Loucy (cell line): ENCODE data around the gene NXN.

Experiments used
- H2AFZ ChIP-seq: fragments of 200-600 bp; sonication (generic); 2 replicates; pipeline ENCODE4 v1.6.0; 2016; ENCODE audit warnings: antibody characterized with exemption, mild to moderate bottlenecking, low read length, moderate library complexity
- H3F3A ChIP-seq: fragments of 200-600 bp; 2 replicates; pipeline ENCODE4 v1.6.0; 2016; ENCODE audit warnings: antibody characterized with exemption, low read depth, mild to moderate bottlenecking
- H3K27me3 ChIP-seq: fragments of 200-600 bp; sonication (generic); 2 replicates; pipeline ENCODE4 v1.6.1; 2014; ENCODE audit warnings: low read length, mild to moderate bottlenecking; ENCODE audit not compliant: insufficient read depth, poor library complexity, severe bottlenecking
- H3K36me3 ChIP-seq: fragments of 200-600 bp; sonication (generic); 2 replicates; pipeline ENCODE4 v1.6.1; 2016; ENCODE audit warnings: low read length; ENCODE audit not compliant: insufficient read depth
- H3K4me1 ChIP-seq: fragments of 200-600 bp; sonication (generic); 2 replicates; pipeline ENCODE4 v1.5.1; 2014; ENCODE audit warnings: low read length, mild to moderate bottlenecking; ENCODE audit not compliant: insufficient read depth, poor library complexity, severe bottlenecking
- H3K4me2 ChIP-seq: fragments of 200-600 bp; sonication (generic); 2 replicates; pipeline ENCODE4 v1.6.0; 2014; ENCODE audit warnings: antibody characterized with exemption, low read length, low read depth, mild to moderate bottlenecking; ENCODE audit not compliant: poor library complexity, severe bottlenecking
- H3K4me3 ChIP-seq: fragments of 200-600 bp; sonication (generic); 2 replicates; pipeline ENCODE4 v1.5.1; 2014; ENCODE audit warnings: low read length, mild to moderate bottlenecking, mixed read lengths; ENCODE audit not compliant: poor library complexity, severe bottlenecking
- H3K79me2 ChIP-seq: fragments of 200-600 bp; sonication (generic); 2 replicates; pipeline ENCODE4 v1.6.1; 2014; ENCODE audit warnings: low read length; ENCODE audit not compliant: insufficient read depth
- H3K9ac ChIP-seq: fragments of 200-600 bp; sonication (generic); 2 replicates; pipeline ENCODE4 v1.6.0; 2014; ENCODE audit warnings: mild to moderate bottlenecking, low read depth, low read length, moderate library complexity; ENCODE audit not compliant: poor library complexity, severe bottlenecking
- H3K9me2 ChIP-seq: fragments of 200-600 bp; sonication (generic); replicated peaks from 2 replicates; pipeline ENCODE4 v1.6.1; 2016; ENCODE audit warnings: low read depth, low read length, mixed read lengths
- H3K9me3 ChIP-seq: fragments of 200-600 bp; sonication (generic); 2 replicates; pipeline ENCODE4 v1.6.1; 2014; ENCODE audit warnings: mild to moderate bottlenecking, antibody characterized with exemption, low read length, low read depth; ENCODE audit not compliant: insufficient read depth
- H4K20me1 ChIP-seq: fragments of 200-600 bp; sonication (generic); 2 replicates; pipeline ENCODE4 v1.6.0; 2014; ENCODE audit warnings: antibody characterized with exemption, low read length, mild to moderate bottlenecking; ENCODE audit not compliant: insufficient read depth, poor library complexity, severe bottlenecking
- EZH2phosphoT487 ChIP-seq: fragments of 200-600 bp; IDR thresholded peaks from 2 replicates; pipeline ENCODE4 v1.6.1; 2018; ENCODE audit warnings: antibody characterized with exemption, mild to moderate bottlenecking, moderate library complexity, borderline replicate concordance
- TF ChIP-seq, protein P1 (sequence below): fragments of 200-600 bp; sonication (generic); conservative IDR thresholded peaks from 2 replicates; pipeline ENCODE4 v1.5.1; 2014; ENCODE audit warnings: mild to moderate bottlenecking, antibody characterized with exemption, low read length

Gene NXN

DNA sequence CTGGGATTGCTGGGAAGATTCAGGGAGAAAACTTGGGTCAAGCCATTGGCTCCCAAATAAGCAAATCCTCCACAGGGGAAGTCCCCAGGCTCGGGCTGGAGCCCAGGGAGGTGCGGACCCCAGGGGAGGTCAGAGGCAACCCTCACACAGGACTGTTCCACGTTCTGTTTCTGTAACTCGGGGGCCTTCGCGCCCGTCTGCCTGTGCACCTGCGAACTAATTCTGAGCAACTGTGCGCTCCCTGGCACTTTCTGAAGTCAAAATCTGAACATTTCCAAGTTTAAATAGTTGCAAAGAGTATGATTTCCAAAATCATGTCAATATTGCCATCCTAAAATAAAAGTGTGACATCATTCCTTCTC lies 34.1 kb upstream of the NXN start:
- Histone ChIP-seq H3K27me3 (no peaks in the 10 kb centered on the region), H4K20me1 (no peaks in the 10 kb centered on the region), H3K4me2 (no peak overlapping the region), H3K36me3 (peaks cover 9% of the 10 kb centered on the region; the same call in 1 of the 2 replicates), H2AFZ (no peak overlapping the region), H3K79me2 (no peaks in the 10 kb centered on the region), H3K9me3 (no peaks in the 10 kb centered on the region), H3F3A (no peaks in the 10 kb centered on the region), H3K9me2 (no peaks in the 10 kb centered on the region), H3K4me3 (no peak overlapping the region), H3K4me1 (no peaks in the 10 kb centered on the region), H3K9ac (no peak overlapping the region)
- no peak for TF ChIP-seq EZH2phosphoT487
- TF ChIP-seq, protein P1, sequence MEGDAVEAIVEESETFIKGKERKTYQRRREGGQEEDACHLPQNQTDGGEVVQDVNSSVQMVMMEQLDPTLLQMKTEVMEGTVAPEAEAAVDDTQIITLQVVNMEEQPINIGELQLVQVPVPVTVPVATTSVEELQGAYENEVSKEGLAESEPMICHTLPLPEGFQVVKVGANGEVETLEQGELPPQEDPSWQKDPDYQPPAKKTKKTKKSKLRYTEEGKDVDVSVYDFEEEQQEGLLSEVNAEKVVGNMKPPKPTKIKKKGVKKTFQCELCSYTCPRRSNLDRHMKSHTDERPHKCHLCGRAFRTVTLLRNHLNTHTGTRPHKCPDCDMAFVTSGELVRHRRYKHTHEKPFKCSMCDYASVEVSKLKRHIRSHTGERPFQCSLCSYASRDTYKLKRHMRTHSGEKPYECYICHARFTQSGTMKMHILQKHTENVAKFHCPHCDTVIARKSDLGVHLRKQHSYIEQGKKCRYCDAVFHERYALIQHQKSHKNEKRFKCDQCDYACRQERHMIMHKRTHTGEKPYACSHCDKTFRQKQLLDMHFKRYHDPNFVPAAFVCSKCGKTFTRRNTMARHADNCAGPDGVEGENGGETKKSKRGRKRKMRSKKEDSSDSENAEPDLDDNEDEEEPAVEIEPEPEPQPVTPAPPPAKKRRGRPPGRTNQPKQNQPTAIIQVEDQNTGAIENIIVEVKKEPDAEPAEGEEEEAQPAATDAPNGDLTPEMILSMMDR = no peak

DNA sequence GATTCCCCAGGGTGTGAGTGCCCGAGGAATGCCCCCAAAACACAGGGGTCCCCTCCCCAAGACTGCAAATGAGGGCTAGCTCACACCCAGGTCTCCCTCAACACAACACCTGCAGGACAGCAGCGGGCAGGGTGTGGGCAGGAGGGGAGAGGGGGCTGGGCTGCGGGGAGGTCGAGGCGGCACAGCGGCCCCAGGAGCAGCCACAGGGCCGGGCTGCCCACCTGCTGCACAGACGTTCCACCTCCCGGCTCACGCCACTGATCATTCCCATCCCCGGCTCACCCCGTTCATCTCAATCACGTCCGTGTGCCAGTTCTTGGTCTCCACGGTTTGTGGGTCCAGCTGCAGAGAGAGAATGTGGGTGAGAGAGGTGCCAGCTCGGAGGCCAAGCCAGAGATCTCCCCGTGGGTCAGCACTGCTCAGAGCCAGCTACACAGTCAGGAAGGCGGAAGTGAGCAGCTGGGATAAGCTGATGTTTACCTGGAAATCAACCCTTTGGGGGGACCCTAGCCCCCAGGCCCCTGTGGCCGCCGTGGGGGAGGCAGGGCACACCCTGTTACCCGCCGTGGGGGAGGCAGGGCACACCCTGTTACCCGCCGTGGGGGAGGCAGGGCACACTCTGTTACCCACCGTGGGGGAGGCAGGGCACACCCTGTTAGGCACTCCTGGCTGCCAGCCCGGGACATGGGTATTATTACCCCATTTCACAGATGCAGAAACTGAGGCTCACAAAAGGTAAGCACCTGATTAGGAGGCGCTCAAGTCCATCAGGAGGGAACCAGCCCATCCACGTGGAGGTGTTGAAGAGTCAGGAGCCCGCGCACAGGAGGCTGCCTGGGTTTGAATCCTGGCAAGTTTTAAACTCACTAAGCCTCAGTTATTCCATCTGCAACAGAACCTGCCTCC lies 33.5 kb upstream of the NXN start:
- no peaks in the 10 kb centered on the region for H4K20me1 ChIP-seq
- no peak overlapping the region for H3K4me2 ChIP-seq
- no peaks in the 10 kb centered on the region for H3K9me2 ChIP-seq
- H3K27me3 ChIP-seq = no peaks in the 10 kb centered on the region
- no peaks in the 10 kb centered on the region for H3K4me1 ChIP-seq
- no peak overlapping the region for H2AFZ ChIP-seq
- H3K9ac ChIP-seq = no peak overlapping the region
- H3K9me3 ChIP-seq = no peaks in the 10 kb centered on the region
- H3F3A ChIP-seq = no peaks in the 10 kb centered on the region
- H3K4me3 ChIP-seq = no peak overlapping the region
- H3K36me3 ChIP-seq = peaks cover 9% of the 10 kb centered on the region; the same call in 1 of the 2 replicates
- no peaks in the 10 kb centered on the region for H3K79me2 ChIP-seq
- no peak for TF ChIP-seq EZH2phosphoT487
- TF ChIP-seq, protein P1 = no peak

DNA sequence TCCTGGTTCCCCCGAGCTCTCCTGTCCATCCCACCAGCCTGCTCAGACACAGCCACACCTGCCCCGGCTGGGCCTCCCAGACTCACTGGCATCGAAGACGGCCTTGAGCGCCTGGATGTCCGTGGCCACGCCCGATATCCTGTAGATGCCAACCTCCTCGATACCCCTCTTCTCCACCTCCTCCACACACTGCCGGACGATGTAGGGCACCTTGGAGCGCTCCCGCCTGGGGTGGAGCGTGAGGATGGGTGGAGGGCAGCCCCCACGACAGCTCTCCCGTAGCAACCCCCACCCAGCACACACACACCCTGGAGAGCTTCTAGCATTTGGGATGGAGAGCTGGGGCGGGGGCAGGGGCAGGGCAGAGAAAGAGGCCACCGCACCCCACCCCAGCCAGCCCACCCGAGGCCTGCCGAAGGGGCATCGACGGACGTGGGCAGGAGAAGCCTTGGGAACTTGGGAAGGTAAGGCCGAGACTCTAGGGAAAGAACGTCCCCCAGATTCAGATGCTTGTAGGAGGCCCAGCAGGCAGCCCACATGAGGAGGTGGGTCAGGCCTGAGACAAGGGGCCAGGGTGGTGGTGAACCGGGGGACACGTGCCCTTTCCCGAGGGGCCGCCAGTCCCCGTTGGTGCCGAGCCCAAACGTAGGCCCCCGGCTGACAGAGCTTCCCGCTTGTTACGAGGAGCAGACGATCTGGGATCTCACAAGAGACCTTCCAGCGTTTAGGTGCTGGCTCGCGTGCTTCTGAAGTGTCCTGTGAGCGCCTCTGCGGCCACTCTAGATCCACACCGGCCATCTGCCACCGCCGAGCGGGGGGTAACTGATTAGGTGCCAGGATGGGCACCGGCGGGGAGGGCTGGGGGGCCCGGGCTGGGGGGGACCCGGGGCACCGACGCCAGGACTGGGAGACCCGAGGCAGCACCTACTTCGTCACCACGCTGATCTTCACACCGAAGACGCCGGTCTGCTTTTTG lies 32.5 kb upstream of the NXN start:
- H2AFZ ChIP-seq = no peak overlapping the region
- no peaks in the 10 kb centered on the region for H3K27me3 ChIP-seq
- no peaks in the 10 kb centered on the region for H3F3A ChIP-seq
- no peaks in the 10 kb centered on the region for H3K9me2 ChIP-seq
- H3K9ac ChIP-seq = no peak overlapping the region
- H3K79me2 ChIP-seq = no peaks in the 10 kb centered on the region
- H3K4me1 ChIP-seq = no peaks in the 10 kb centered on the region
- no peak overlapping the region for H3K4me3 ChIP-seq
- no peaks in the 10 kb centered on the region for H3K9me3 ChIP-seq
- TF ChIP-seq, protein P1 = no peak
- TF ChIP-seq EZH2phosphoT487 = no peak
- no peaks in the 10 kb centered on the region for H4K20me1 ChIP-seq
- H3K4me2 ChIP-seq = no peak overlapping the region
- peaks cover 12% of the 10 kb centered on the region; the same call in 1 of the 2 replicates for H3K36me3 ChIP-seq
